NCI-H2196 treated with DMSO at 0.1 percent for 48 hours (cell line): ENCODE measurements around the gene ZNF630.
"Not testable (repeated sequence)": the region's sequence is repeated elsewhere in the genome, so short reads cannot be mapped to it uniquely, and the experiment has no call there.

Source experiments
- DNase-seq: peaks from one replicate; lab custom pipeline; 2025; ENCODE audit not compliant: unreplicated experiment; lab: John Stamatoyannopoulos, UW

Gene ZNF630

GRCh38 chrX:48071064-48071985 lies at the start of gene ZNF630:
Gene ZNF630 (minus strand): TSS chrX:48071640. CDS start chrX:48066886, 4,754 bp downstream.
- DNase-seq = peak; percentile 69

- no peak for DNase-seq
Observed at GRCh38 chrX:48107717-48108116, 36.3 kb upstream of the ZNF630 start.

GRCh38 chrX:48102874-48103374 lies 31.5 kb upstream of the ZNF630 start:
- no peak for DNase-seq

- no peak for DNase-seq
Observed at GRCh38 chrX:48101443-48101842, 30.0 kb upstream of the ZNF630 start.

GRCh38 chrX:48092558-48092957 lies 21.1 kb upstream of the ZNF630 start:
- DNase-seq = not testable (repeated sequence)

GRCh38 chrX:48090123-48090522 lies 18.7 kb upstream of the ZNF630 start:
- DNase-seq = no peak

GRCh38 chrX:48086082-48086481 lies 14.6 kb upstream of the ZNF630 start:
- DNase-seq = no peak

- no peak for DNase-seq
Observed at GRCh38 chrX:48083706-48084105, 12.3 kb upstream of the ZNF630 start.

- DNase-seq = peak; percentile 2
Observed at GRCh38 chrX:48083212-48083611, 11.8 kb upstream of the ZNF630 start.

- DNase-seq = no peak
Observed at GRCh38 chrX:48076343-48076742, 4.9 kb upstream of the ZNF630 start.

- DNase-seq = no peak
Observed at GRCh38 chrX:48071986-48072605, 656 bp upstream of the ZNF630 start.

GRCh38 chrX:48068096-48068887 lies 3.1 kb downstream of the ZNF630 start:
- DNase-seq = no peak

GRCh38 chrX:48064261-48064660 lies 7.2 kb downstream of the ZNF630 start:
- no peak for DNase-seq

- no peak for DNase-seq
Observed at GRCh38 chrX:48059296-48059639, 12.2 kb downstream of the ZNF630 start.

GRCh38 chrX:48058621-48059295 lies 12.7 kb downstream of the ZNF630 start:
- DNase-seq = no peak

GRCh38 chrX:48046846-48047245 lies 24.6 kb downstream of the ZNF630 start:
- no peak for DNase-seq

GRCh38 chrX:48045410-48046311 lies 25.8 kb downstream of the ZNF630 start:
- DNase-seq = no peak

GRCh38 chrX:48043056-48043455 lies 28.4 kb downstream of the ZNF630 start:
- no peak for DNase-seq

- no peak for DNase-seq
Observed at GRCh38 chrX:48035891-48036290, 35.5 kb downstream of the ZNF630 start.

GRCh38 chrX:48030641-48031173 lies 40.7 kb downstream of the ZNF630 start:
- not testable (repeated sequence) for DNase-seq
